ENCODE results near the gene CTTNBP2NL. TPM values are rescaled to one million over a fixed set of nuclear protein-coding genes. Genes with fewer than 3 reads are reported as not detected.
"Not testable (repeated sequence)": the region's sequence is repeated elsewhere in the genome, so short reads cannot be mapped to it uniquely, and the experiment has no call there.

Gene CTTNBP2NL
- total and polyA plus RNA-seq, 3 donors from 2014 or later, result 13.8 to 19.4 (median 16.3) TPM

GRCh38 chr1:112399456-112399855 lies 3.4 kb downstream of the CTTNBP2NL start:
- Histone ChIP-seq H3K9me3 (no peaks in the 10 kb centered on the region), H3K27me3 (no peaks in the 10 kb centered on the region), H3K4me3 (no peak overlapping the region), H3K36me3 (ENCODE audit: low read depth, missing control alignments) (no peaks in the 10 kb centered on the region), H3K27ac (no peak overlapping the region), H3K4me1 (peaks cover 16% of the 10 kb centered on the region)
- 90 to 96% methylated on average over 4 of the region's 4 CpGs for WGBS, 2 donors
- no peak for TF ChIP-seq CTCF (IDR thresholded peaks at IDR 0.05)
- no peak for TF ChIP-seq POLR2A (IDR thresholded peaks at IDR 0.05)
- intact Hi-C loops (cut with DNase I; ENCODE audit: low total_unique reads), result loop anchor here (5.0 kb wide), 1 partner anchor 308 kb away; the partner anchor contains the start of gene RHOC
- no peak for DNase-seq

- H3K27ac ChIP-seq; H3K4me3 ChIP-seq; DNase-seq; H3K27me3 ChIP-seq; H3K4me1 ChIP-seq; intact Hi-C loops (cut with DNase I; ENCODE audit: low total_unique reads); H3K36me3 ChIP-seq (ENCODE audit: low read depth, missing control alignments); H3K9me3 ChIP-seq: not testable (repeated sequence)
- 94 to 95% methylated on average over 2 to 6 of the region's 6 CpGs for WGBS, 2 donors
These were observed 4.7 kb downstream of the CTTNBP2NL start for GRCh38 chr1:112400706-112401105.

GRCh38 chr1:112402682-112403643 lies 6.9 kb downstream of the CTTNBP2NL start:
- DNase-seq, result no peak
- TF ChIP-seq POLR2A (IDR thresholded peaks at IDR 0.05), result no peak
- no peak for TF ChIP-seq CTCF (IDR thresholded peaks at IDR 0.05)
- H3K36me3 ChIP-seq (ENCODE audit: low read depth, missing control alignments), result no peaks in the 10 kb centered on the region
- no peaks in the 10 kb centered on the region for H3K27me3 ChIP-seq
- no peaks in the 10 kb centered on the region for H3K9me3 ChIP-seq
- intact Hi-C loops (cut with DNase I; ENCODE audit: low total_unique reads), result no loop called here
- no peak overlapping the region for H3K27ac ChIP-seq
- WGBS, 2 donors, result 80 to 93% methylated on average over 5 of the region's 5 CpGs
- no peaks in the 10 kb centered on the region for H3K4me1 ChIP-seq
- no peak overlapping the region for H3K4me3 ChIP-seq

- H3K27ac ChIP-seq, result no peak overlapping the region
- no peaks in the 10 kb centered on the region for H3K4me1 ChIP-seq
- intact Hi-C loops (cut with DNase I; ENCODE audit: low total_unique reads), result no loop called here
- WGBS, 2 donors, result 91 to 93% methylated on average over 1 of the region's 1 CpG
- DNase-seq, result no peak
- H3K9me3 ChIP-seq, result no peaks in the 10 kb centered on the region
- TF ChIP-seq POLR2A (IDR thresholded peaks at IDR 0.05) (no peak), CTCF (IDR thresholded peaks at IDR 0.05) (no peak)
- H3K4me3 ChIP-seq, result no peak overlapping the region
- H3K27me3 ChIP-seq, result no peaks in the 10 kb centered on the region
- no peaks in the 10 kb centered on the region for H3K36me3 ChIP-seq (ENCODE audit: low read depth, missing control alignments)
These were observed 10.8 kb downstream of the CTTNBP2NL start for GRCh38 chr1:112406771-112407170.

GRCh38 chr1:112409414-112409813 lies 13.4 kb downstream of the CTTNBP2NL start:
- Histone ChIP-seq H3K27me3 (no peaks in the 10 kb centered on the region), H3K27ac (no peak overlapping the region), H3K36me3 (ENCODE audit: low read depth, missing control alignments) (no peaks in the 10 kb centered on the region), H3K4me1 (no peaks in the 10 kb centered on the region), H3K4me3 (no peak overlapping the region), H3K9me3 (no peaks in the 10 kb centered on the region)
- WGBS, 2 donors, result 91 to 93% methylated on average over 2 of the region's 2 CpGs
- no peak for DNase-seq
- TF ChIP-seq CTCF (IDR thresholded peaks at IDR 0.05), result no peak
- TF ChIP-seq POLR2A (IDR thresholded peaks at IDR 0.05), result no peak
- intact Hi-C loops (cut with DNase I; ENCODE audit: low total_unique reads), result no loop called here

All from testis (tissue), 3 donors.